ENCODE measurements around the gene GAL3ST3.

DNA sequence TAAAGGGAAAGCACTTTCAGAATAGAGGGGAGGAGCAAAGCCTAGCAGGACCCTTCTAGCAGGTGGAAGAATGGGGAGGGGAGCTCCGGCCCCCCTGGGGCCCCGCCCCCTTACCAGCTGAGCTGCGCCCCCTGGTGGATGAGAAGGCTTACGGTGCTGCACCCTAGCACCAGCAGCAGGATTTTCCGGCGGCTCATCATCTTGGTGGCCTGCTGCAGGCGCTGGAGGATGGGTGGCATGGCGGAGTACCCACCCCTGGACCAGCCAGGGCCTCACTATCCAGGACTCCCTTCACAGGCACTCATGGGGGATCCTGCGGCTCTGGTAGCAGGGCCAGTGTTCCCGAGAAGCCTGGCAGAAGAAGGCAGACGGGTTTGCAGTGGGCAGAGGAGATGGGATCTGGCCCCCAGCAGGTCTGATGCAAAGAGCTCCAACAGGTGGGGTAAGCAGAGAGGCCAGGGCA lies 3.8 kb downstream of the GAL3ST3 start:
- TF ChIP-seq, protein P1, sequence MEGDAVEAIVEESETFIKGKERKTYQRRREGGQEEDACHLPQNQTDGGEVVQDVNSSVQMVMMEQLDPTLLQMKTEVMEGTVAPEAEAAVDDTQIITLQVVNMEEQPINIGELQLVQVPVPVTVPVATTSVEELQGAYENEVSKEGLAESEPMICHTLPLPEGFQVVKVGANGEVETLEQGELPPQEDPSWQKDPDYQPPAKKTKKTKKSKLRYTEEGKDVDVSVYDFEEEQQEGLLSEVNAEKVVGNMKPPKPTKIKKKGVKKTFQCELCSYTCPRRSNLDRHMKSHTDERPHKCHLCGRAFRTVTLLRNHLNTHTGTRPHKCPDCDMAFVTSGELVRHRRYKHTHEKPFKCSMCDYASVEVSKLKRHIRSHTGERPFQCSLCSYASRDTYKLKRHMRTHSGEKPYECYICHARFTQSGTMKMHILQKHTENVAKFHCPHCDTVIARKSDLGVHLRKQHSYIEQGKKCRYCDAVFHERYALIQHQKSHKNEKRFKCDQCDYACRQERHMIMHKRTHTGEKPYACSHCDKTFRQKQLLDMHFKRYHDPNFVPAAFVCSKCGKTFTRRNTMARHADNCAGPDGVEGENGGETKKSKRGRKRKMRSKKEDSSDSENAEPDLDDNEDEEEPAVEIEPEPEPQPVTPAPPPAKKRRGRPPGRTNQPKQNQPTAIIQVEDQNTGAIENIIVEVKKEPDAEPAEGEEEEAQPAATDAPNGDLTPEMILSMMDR (IDR thresholded peaks at IDR 0.05) = peak; percentile 65 to 93 (median 80)
- no peak for TF ChIP-seq POLR2A (IDR thresholded peaks at IDR 0.05)

All from thyroid gland (tissue), 4 donors.